K562 treated with DMSO at 1 percent for 48 hours (cell line): ENCODE results near the gene ZNF438. TPM values are rescaled to one million over a fixed set of nuclear protein-coding genes. Genes with fewer than 3 reads are reported as not detected.

Source experiments
- total RNA-seq: library from RNA; unstranded; fragments of 300-600 nt; gene quantifications from 2 replicates; pipeline ENCODE4 v1.2.3, GENCODE V29; 2022; ENCODE audit warnings: low replicate concordance; ENCODE audit errors: extremely low read depth

The ZNF438 gene
- total RNA-seq: not detected in 2 replicates

GRCh38 chr10:31031558-31032257 is at the start of gene ZNF438:
Gene ZNF438 (minus strand): TSS chr10:31031865. CDS start chr10:30877034, 154,831 bp downstream.

